ENCODE results near the gene INPP5D.
A peak's percentile ranks its signal among the peaks of the same experiment; 100 is the strongest.
"Not testable (repeated sequence)": the region's sequence is repeated elsewhere in the genome, so short reads cannot be mapped to it uniquely, and the experiment has no call there.

Gene INPP5D

GRCh38 chr2:233032551-233033320, 27.4 kb upstream of the INPP5D start, which contains the start of gene NEU2:
NEU2 (plus strand) TSS chr2:233032672; CDS start chr2:233032672, 0 bp downstream.
- DNase-seq: no peak

- no peak for DNase-seq
These were observed 26.5 kb upstream of the INPP5D start for GRCh38 chr2:233033672-233034071.

GRCh38 chr2:233034091-233034882, 25.9 kb upstream of the INPP5D start:
- no peak for DNase-seq

GRCh38 chr2:233035426-233036161, 24.5 kb upstream of the INPP5D start:
- DNase-seq: no peak

GRCh38 chr2:233036162-233036838, 23.8 kb upstream of the INPP5D start:
- no peak for DNase-seq

- no peak for DNase-seq
These were observed 23.1 kb upstream of the INPP5D start for GRCh38 chr2:233037078-233037477.

GRCh38 chr2:233039212-233039845, 20.8 kb upstream of the INPP5D start:
- DNase-seq: no peak

- DNase-seq: no peak
These were observed 20.2 kb upstream of the INPP5D start for GRCh38 chr2:233039846-233040530.

GRCh38 chr2:233040571-233040970, 19.6 kb upstream of the INPP5D start:
- DNase-seq: no peak

GRCh38 chr2:233041722-233042323, 18.3 kb upstream of the INPP5D start:
- DNase-seq: no peak

GRCh38 chr2:233042549-233042948, 17.6 kb upstream of the INPP5D start:
- DNase-seq: no peak

GRCh38 chr2:233044974-233045605, 15.1 kb upstream of the INPP5D start:
- no peak for DNase-seq

GRCh38 chr2:233047206-233047605, 12.9 kb upstream of the INPP5D start:
- no peak for DNase-seq

GRCh38 chr2:233047667-233048066, 12.5 kb upstream of the INPP5D start:
- no peak for DNase-seq

- DNase-seq: no peak
These were observed 11.5 kb upstream of the INPP5D start for GRCh38 chr2:233048569-233049193.

- DNase-seq: peak in 1 of 6 experiments; percentile 6
These were observed 10.9 kb upstream of the INPP5D start for GRCh38 chr2:233049194-233049761.

GRCh38 chr2:233051241-233052149, 8.6 kb upstream of the INPP5D start:
- DNase-seq: no peak

- DNase-seq: not testable (repeated sequence)
These were observed 7.6 kb upstream of the INPP5D start for GRCh38 chr2:233052517-233052916.

Data from stimulated activated naive CD4-positive, alpha-beta T cell (primary cell).